ENCODE results near the gene KLHL21. TPM values are rescaled to one million over a fixed set of nuclear protein-coding genes. Genes with fewer than 3 reads are reported as not detected.

Gene KLHL21
- total and polyA plus RNA-seq, 9 of the 15 experiments (the other 6 are each of a cell fraction or from before 2014, with no cell fraction given) = 2.1 to 42.1 (median 17.5) TPM

DNA sequence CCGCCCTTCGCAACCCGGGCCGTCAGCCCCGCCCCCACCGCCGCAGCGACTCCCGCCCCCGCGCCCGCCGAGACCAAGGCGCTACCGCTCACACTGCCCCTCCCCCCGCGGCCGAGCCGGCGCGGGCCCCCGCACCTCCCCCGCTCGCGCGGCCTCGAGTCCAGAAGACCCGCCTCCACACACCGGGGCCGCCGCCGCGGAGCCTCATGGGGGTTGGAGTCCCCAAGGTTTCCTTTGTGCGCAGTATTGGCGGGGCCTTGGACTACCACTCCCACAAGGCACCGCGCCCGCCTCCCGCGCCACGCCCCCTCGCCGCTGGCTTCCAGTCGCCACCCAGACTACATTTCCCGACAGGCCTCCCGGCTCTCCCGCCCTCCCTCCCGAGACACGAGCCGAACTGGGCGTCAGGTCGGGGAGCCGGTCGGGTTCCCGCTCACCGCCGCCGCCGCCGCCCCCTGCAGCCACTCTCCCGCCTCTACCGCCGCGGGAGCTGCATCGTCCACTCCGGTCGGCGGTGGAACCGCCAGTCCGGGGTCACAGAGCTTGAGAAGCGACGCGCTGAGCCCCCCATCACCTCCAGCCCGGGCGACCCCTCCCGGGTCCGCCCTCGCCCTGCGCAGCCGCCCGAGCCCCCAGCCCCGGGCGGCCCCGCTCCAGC is 10.8 kb upstream of the KLHL21 start, which contains the start of gene PHF13 (continued):
- TF ChIP-seq, protein P1, sequence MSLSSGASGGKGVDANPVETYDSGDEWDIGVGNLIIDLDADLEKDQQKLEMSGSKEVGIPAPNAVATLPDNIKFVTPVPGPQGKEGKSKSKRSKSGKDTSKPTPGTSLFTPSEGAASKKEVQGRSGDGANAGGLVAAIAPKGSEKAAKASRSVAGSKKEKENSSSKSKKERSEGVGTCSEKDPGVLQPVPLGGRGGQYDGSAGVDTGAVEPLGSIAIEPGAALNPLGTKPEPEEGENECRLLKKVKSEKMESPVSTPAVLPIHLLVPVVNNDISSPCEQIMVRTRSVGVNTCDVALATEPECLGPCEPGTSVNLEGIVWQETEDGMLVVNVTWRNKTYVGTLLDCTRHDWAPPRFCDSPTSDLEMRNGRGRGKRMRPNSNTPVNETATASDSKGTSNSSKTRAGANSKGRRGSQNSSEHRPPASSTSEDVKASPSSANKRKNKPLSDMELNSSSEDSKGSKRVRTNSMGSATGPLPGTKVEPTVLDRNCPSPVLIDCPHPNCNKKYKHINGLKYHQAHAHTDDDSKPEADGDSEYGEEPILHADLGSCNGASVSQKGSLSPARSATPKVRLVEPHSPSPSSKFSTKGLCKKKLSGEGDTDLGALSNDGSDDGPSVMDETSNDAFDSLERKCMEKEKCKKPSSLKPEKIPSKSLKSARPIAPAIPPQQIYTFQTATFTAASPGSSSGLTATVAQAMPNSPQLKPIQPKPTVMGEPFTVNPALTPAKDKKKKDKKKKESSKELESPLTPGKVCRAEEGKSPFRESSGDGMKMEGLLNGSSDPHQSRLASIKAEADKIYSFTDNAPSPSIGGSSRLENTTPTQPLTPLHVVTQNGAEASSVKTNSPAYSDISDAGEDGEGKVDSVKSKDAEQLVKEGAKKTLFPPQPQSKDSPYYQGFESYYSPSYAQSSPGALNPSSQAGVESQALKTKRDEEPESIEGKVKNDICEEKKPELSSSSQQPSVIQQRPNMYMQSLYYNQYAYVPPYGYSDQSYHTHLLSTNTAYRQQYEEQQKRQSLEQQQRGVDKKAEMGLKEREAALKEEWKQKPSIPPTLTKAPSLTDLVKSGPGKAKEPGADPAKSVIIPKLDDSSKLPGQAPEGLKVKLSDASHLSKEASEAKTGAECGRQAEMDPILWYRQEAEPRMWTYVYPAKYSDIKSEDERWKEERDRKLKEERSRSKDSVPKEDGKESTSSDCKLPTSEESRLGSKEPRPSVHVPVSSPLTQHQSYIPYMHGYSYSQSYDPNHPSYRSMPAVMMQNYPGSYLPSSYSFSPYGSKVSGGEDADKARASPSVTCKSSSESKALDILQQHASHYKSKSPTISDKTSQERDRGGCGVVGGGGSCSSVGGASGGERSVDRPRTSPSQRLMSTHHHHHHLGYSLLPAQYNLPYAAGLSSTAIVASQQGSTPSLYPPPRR (CRISPR knock-in tag; IDR thresholded peaks at IDR 0.05; ENCODE audit: borderline replicate concordance) = no peak
- TF ChIP-seq TEAD4 (IDR thresholded peaks at IDR 0.05; ENCODE audit: low read length) (no peak), TEAD4 (CRISPR knock-in tag; IDR thresholded peaks at IDR 0.05; ENCODE audit: borderline replicate concordance) (no peak), NFXL1 (CRISPR knock-in tag; IDR thresholded peaks at IDR 0.05) (no peak), U2AF1 (optimal IDR thresholded peaks at IDR 0.05; ENCODE audit: low read depth, low read length) (peak; percentile 37), SMAD4 (CRISPR knock-in tag; conservative IDR thresholded peaks at IDR 0.05) (peak; percentile 69; the same call in 1 of the 2 replicates), JUN (IDR thresholded peaks at IDR 0.05; ENCODE audit: borderline replicate concordance, low read depth, low read length) (0 out of 2 replicates have a peak, but pooled peaks have one; percentile 22), JUN (CRISPR knock-in tag; IDR thresholded peaks at IDR 0.05; ENCODE audit: borderline replicate concordance) (no peak), IFI16 (CRISPR knock-in tag; IDR thresholded peaks at IDR 0.05) (no peak), PHB (CRISPR knock-in tag; IDR thresholded peaks at IDR 0.05) (no peak), XRCC4 (IDR thresholded peaks at IDR 0.05; ENCODE audit: extremely low read depth, insufficient read depth, insufficient read length) (no peak), KLF6 (CRISPR knock-in tag; IDR thresholded peaks at IDR 0.05; ENCODE audit: borderline replicate concordance) (peak; percentile 56; the same call in 1 of the 2 replicates), TBL1XR1 (IDR thresholded peaks at IDR 0.05; ENCODE audit: low read length in 2 of 2) (peak; percentile 38 to 84; a peak in 2 of 4 replicates), ASH1L (IDR thresholded peaks at IDR 0.05; ENCODE audit: borderline replicate concordance, low read depth, partially characterized antibody) (no peak), GATA2 (CRISPR knock-in tag; IDR thresholded peaks at IDR 0.05) (no peak), GABPA (tag; conservative IDR thresholded peaks at IDR 0.05; ENCODE audit: low read depth) (peak; percentile 78)
- TF ChIP-seq, protein P2, sequence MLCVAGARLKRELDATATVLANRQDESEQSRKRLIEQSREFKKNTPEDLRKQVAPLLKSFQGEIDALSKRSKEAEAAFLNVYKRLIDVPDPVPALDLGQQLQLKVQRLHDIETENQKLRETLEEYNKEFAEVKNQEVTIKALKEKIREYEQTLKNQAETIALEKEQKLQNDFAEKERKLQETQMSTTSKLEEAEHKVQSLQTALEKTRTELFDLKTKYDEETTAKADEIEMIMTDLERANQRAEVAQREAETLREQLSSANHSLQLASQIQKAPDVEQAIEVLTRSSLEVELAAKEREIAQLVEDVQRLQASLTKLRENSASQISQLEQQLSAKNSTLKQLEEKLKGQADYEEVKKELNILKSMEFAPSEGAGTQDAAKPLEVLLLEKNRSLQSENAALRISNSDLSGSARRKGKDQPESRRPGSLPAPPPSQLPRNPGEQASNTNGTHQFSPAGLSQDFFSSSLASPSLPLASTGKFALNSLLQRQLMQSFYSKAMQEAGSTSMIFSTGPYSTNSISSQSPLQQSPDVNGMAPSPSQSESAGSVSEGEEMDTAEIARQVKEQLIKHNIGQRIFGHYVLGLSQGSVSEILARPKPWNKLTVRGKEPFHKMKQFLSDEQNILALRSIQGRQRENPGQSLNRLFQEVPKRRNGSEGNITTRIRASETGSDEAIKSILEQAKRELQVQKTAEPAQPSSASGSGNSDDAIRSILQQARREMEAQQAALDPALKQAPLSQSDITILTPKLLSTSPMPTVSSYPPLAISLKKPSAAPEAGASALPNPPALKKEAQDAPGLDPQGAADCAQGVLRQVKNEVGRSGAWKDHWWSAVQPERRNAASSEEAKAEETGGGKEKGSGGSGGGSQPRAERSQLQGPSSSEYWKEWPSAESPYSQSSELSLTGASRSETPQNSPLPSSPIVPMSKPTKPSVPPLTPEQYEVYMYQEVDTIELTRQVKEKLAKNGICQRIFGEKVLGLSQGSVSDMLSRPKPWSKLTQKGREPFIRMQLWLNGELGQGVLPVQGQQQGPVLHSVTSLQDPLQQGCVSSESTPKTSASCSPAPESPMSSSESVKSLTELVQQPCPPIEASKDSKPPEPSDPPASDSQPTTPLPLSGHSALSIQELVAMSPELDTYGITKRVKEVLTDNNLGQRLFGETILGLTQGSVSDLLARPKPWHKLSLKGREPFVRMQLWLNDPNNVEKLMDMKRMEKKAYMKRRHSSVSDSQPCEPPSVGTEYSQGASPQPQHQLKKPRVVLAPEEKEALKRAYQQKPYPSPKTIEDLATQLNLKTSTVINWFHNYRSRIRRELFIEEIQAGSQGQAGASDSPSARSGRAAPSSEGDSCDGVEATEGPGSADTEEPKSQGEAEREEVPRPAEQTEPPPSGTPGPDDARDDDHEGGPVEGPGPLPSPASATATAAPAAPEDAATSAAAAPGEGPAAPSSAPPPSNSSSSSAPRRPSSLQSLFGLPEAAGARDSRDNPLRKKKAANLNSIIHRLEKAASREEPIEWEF (CRISPR knock-in tag; IDR thresholded peaks at IDR 0.05) = no peak
